ENCODE measurements around the gene SLIT3. TPM values are rescaled to one million over a fixed set of nuclear protein-coding genes. Genes with fewer than 3 reads are reported as not detected.

The SLIT3 gene
- total and polyA plus RNA-seq, 2 donors (not counting 3 experiments of a cell fraction or from before 2014, with no cell fraction given), result 0.90 to 1.0 TPM

DNA sequence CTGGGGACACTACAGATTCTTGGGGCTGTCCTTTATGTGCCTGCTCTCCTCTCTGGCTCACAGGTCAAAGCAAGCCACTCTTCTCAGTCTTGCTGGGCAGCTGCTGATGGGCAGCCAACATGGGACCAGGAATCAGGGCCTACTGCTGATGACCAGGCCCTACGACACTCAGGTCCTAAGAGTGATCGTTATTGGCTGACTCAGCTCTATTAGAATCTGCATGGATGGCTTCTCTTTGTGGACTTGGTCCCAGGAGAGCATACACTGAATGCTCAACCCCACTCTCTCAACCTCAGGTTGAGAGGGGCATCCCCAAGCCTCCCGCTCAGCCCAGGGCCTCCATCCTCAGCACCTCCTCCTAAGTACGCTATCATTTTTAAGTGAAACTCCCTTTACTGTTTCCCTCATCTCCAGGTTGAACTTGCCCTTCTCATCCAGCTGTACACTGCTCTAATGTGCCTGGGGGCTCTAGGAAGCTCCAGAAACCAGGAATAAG, 471.0 kb downstream of the SLIT3 start:
- BruUV-seq (replicated peaks), result no TSS peak
- TF ChIP-seq JUN (IDR thresholded peaks at IDR 0.05; ENCODE audit: borderline replicate concordance, insufficient read depth, insufficient read length, low read depth) (no peak), MAX (IDR thresholded peaks at IDR 0.05; ENCODE audit: insufficient read depth, insufficient read length) (no peak), FOS (IDR thresholded peaks at IDR 0.05; ENCODE audit: borderline replicate concordance, insufficient read depth, low read length) (no peak), POLR2A (IDR thresholded peaks at IDR 0.05; ENCODE audit: low read depth, low read length) (no peak)
- TF ChIP-seq, protein P1, sequence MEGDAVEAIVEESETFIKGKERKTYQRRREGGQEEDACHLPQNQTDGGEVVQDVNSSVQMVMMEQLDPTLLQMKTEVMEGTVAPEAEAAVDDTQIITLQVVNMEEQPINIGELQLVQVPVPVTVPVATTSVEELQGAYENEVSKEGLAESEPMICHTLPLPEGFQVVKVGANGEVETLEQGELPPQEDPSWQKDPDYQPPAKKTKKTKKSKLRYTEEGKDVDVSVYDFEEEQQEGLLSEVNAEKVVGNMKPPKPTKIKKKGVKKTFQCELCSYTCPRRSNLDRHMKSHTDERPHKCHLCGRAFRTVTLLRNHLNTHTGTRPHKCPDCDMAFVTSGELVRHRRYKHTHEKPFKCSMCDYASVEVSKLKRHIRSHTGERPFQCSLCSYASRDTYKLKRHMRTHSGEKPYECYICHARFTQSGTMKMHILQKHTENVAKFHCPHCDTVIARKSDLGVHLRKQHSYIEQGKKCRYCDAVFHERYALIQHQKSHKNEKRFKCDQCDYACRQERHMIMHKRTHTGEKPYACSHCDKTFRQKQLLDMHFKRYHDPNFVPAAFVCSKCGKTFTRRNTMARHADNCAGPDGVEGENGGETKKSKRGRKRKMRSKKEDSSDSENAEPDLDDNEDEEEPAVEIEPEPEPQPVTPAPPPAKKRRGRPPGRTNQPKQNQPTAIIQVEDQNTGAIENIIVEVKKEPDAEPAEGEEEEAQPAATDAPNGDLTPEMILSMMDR (IDR thresholded peaks at IDR 0.05; ENCODE audit: extremely low read depth in 1 of 2, insufficient read depth in 1 of 2, low read depth in 1 of 2, low read length in 2 of 2), result no peak

DNA sequence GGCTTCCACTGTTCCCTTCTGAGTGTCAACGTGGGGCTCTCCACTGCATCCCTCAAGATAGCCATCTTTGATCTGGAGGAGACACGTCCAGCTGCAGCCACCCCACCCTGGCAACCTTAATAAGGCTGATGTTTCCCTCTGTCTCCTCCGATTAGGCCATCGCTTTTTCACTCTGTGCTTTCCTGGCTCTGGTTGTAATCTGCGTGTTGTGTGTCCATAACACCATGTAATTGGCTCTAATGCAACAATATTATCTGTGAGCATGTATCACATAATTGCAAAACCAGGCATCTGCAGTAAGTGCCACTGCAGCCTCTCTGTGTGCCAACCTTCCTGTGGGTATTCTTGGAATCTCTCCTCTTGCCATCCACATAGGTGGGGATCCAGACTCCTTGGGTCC, 471.9 kb downstream of the SLIT3 start:
- Histone ChIP-seq H3K4me3 (replicated peaks in 1 of 3; ENCODE audit: insufficient read depth in 1 of 3, low read depth in 1 of 3, low read length in 3 of 3) (no peak overlapping the region), H3K36me3 (ENCODE audit: control insufficient read depth in 2 of 2, extremely low read depth in 1 of 2, insufficient read depth in 2 of 2, low read length in 2 of 2) (no peaks in the 10 kb centered on the region), H3K4me2 (ENCODE audit: insufficient read depth, low read length) (no peak overlapping the region), H3K27me3 (ENCODE audit: control insufficient read depth in 2 of 2, insufficient read depth in 2 of 2, low read length in 2 of 2) (no peaks in the 10 kb centered on the region), H2AFZ (ENCODE audit: low read depth, low read length) (no peak overlapping the region), H3K4me1 (ENCODE audit: control insufficient read depth, extremely low read depth, insufficient read depth, low read length) (no peaks in the 10 kb centered on the region), H4K20me1 (replicated peaks; ENCODE audit: control insufficient read depth, extremely low read depth, insufficient read depth, low read length) (no peaks in the 10 kb centered on the region), H3K79me2 (ENCODE audit: control insufficient read depth, insufficient read depth, low read length) (no peaks in the 10 kb centered on the region), H3K9ac (replicated peaks; ENCODE audit: extremely low read depth, insufficient read depth, low read length) (no peak overlapping the region), H3K9me3 (replicated peaks; ENCODE audit: control insufficient read depth, insufficient read depth, low read length) (no peaks in the 10 kb centered on the region), H3K27ac (ENCODE audit: insufficient read depth, low read depth, low read length) (no peak overlapping the region), H3K9me1 (replicated peaks; ENCODE audit: control insufficient read depth, extremely low read depth, insufficient read depth, low read length) (no peaks in the 10 kb centered on the region)
- ChIA-PET POLR2A (no interaction called here), CTCF (no interaction called here)
- intact Hi-C loops (cut with micrococcal nuclease) (no loop called here), dilution Hi-C loops (cut with MboI; ENCODE audit: extremely low pct_ligation_motif_present, low sequenced_read_pairs) (no loop called here)
- DNase-seq (ENCODE audit: low read depth, low spot score) (no peak), FAIRE-seq (no peak)
- no TSS peak for BruUV-seq (replicated peaks)
- TF ChIP-seq JUN (IDR thresholded peaks at IDR 0.05; ENCODE audit: borderline replicate concordance, insufficient read depth, insufficient read length, low read depth), result no peak
- no peak for TF ChIP-seq EZH2 (IDR thresholded peaks at IDR 0.05; ENCODE audit: borderline replicate concordance, low read depth, low read length, severe bottlenecking)

More for the DNA sequence above, 471.0 kb downstream of the SLIT3 start:
- Histone ChIP-seq H2AFZ (ENCODE audit: low read depth, low read length) (no peak overlapping the region), H3K4me2 (ENCODE audit: insufficient read depth, low read length) (no peak overlapping the region), H3K9ac (replicated peaks; ENCODE audit: extremely low read depth, insufficient read depth, low read length) (no peak overlapping the region), H3K36me3 (ENCODE audit: control insufficient read depth in 2 of 2, extremely low read depth in 1 of 2, insufficient read depth in 2 of 2, low read length in 2 of 2) (no peaks in the 10 kb centered on the region), H3K27ac (ENCODE audit: insufficient read depth, low read depth, low read length) (no peak overlapping the region), H3K79me2 (ENCODE audit: control insufficient read depth, insufficient read depth, low read length) (no peaks in the 10 kb centered on the region), H3K9me1 (replicated peaks; ENCODE audit: control insufficient read depth, extremely low read depth, insufficient read depth, low read length) (no peaks in the 10 kb centered on the region), H3K4me3 (replicated peaks in 1 of 3; ENCODE audit: insufficient read depth in 1 of 3, low read depth in 1 of 3, low read length in 3 of 3) (no peak overlapping the region), H3K9me3 (replicated peaks; ENCODE audit: control insufficient read depth, insufficient read depth, low read length) (no peaks in the 10 kb centered on the region), H3K4me1 (ENCODE audit: control insufficient read depth, extremely low read depth, insufficient read depth, low read length) (no peaks in the 10 kb centered on the region), H4K20me1 (replicated peaks; ENCODE audit: control insufficient read depth, extremely low read depth, insufficient read depth, low read length) (no peaks in the 10 kb centered on the region), H3K27me3 (ENCODE audit: control insufficient read depth in 2 of 2, insufficient read depth in 2 of 2, low read length in 2 of 2) (no peaks in the 10 kb centered on the region)
- DNase-seq (ENCODE audit: low read depth, low spot score) (no peak), FAIRE-seq (no peak)
- dilution Hi-C loops (cut with MboI; ENCODE audit: extremely low pct_ligation_motif_present, low sequenced_read_pairs), result no loop called here
- ChIA-PET CTCF (no interaction called here), POLR2A (no interaction called here)
- intact Hi-C loops (cut with micrococcal nuclease), result no loop called here
